Superior temporal gyrus (tissue), 1 donor: Measurements from ENCODE around the gene PILRB.
A peak's percentile ranks its signal among the peaks of the same experiment; 100 is the strongest.
"Not testable (repeated sequence)": the region's sequence is repeated elsewhere in the genome, so short reads cannot be mapped to it uniquely, and the experiment has no call there.

Experiments used
- DNase-seq: peaks from one replicate; pipeline ENCODE4 v3.0.0-alpha.2; 2016; ENCODE audit errors: extremely low spot score

The PILRB gene

DNA sequence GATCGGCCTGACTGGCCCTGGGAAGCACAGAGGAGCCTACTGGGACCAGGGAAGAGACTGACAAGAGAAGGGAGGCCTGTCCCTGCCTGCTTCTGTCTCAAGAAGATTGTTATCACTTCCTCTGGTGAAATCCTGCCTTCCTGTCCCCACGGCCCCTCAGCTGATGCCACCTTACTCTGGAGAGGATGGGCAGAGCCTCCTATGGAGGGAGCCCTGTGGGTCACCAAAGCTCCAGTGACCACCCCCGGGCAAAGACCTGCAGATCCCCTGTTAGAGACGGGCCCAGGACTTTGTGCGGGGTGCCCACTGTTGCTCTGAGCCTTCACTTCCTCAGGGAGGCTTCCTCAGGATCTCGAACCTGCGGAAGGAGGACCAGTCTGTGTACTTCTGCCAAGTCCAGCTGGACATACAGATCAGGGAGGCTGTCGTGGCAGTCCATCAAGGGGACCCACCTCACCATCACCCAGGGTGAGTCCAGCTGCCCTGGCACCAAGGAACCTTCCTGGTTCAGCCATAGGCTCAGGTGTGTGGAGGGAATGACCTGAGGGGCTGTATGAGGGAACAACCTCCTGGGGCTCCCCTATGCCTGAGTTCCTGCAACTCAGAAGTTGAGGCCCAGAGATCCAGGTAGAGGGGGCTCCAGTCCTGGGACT lies 1.4 kb upstream of the PILRB start:
- no peak for DNase-seq

DNA sequence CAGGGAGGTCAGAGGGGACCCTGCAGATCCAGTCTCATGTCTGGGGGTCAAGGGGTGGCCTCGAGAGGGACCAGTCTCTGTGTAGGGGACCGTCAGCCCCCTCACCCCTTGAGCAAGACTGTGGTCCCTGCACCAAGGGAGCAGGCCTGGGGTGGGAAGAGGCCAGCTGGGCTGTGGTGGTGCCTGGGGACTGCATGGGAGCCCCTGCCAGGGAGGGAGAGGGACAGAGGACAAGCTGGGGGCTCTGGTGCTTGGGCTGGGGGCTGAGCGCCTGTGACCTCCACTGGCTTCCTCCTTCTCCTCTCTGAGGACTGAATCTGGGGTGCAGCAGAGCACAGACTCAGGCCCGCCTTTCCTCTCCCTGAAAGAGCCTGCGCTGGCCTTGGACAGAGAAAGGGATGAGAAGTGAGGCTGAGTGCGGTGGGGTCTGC lies 771 bp upstream of the PILRB start:
- no peak for DNase-seq

DNA sequence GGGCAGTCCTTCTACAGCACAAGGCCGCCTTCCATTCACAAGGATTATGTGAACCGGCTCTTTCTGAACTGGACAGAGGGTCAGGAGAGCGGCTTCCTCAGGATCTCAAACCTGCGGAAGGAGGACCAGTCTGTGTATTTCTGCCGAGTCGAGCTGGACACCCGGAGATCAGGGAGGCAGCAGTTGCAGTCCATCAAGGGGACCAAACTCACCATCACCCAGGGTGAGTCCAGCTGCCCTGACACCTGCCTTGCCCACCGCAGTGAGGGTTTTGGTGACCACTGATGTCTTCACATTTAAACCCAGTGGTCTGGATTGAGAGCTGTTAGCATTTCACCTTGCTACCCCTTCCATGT lies 918 bp downstream of the PILRB start:
- DNase-seq = no peak

DNA sequence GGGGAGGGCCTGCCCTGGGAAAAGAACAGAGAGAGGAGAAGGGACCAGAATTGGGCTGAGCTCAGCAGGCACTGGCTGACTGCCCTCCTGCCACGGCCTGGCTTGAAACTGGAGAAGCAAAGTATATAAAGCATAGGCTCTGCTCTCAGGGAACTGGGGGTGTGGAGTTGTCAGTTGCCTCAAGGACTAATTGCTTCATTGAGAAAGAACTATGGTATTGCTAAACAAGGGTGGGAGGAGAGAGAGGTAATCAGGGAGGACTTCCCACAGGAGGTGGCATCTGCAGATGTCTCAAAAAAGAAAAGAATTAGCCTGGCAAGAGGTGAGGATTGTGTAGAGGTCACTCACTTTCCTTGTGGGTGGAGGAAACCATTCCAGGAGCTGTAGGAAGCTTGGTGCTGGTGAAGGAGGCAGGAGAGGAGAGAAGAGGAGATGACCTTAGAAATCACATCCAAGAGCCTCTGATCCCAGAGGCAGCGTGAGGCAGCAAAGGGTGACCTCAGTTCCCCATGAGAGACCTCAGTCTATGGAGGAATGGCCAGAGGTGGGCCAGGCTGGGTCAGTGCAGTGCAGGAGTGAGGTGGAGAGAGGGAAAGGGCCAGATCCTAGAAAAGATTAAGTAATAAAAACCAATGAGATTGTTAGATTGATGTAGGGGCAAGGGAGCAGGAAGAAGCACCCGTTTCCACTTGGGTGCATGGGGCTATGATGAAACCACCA lies 2.4 kb downstream of the PILRB start:
- no peak for DNase-seq

DNA sequence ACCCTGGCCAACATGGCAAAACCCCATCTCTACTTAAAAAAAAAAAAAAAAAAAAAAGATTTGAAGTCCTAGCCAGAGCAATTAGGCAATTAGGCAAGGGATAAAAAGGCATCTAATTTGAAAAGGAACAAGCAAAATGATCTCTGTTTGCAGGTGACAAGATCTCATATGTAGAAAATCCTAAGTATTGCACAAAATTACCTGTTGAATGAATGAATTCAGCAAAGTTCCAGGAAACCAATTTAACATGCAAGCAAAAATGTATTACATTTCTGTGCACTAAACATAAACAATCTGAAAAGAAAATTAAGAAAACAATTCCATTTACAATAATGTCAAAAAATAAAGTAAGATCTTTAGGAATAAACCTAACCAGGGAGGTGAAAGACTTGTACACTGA lies 5.2 kb downstream of the PILRB start:
- DNase-seq = no peak

DNA sequence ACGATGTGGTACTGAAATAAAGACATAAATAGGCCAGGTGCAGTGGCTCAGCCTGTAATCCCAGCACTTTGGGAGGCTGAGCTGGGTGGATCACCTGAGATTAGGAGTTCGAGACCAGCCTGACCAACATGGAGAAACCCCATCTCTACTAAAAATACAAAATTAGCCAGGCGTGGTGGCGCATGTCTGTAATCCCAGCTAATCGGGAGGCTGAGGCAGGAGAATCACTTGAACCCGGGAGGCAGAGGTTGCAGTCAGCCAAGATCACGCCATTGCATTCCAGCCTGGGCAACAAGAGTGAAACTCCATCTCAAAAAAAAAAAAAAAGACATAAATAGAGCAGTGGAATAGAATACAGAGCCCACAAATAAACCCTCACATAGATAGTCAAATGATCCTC lies 5.9 kb downstream of the PILRB start:
- not testable (repeated sequence) for DNase-seq

DNA sequence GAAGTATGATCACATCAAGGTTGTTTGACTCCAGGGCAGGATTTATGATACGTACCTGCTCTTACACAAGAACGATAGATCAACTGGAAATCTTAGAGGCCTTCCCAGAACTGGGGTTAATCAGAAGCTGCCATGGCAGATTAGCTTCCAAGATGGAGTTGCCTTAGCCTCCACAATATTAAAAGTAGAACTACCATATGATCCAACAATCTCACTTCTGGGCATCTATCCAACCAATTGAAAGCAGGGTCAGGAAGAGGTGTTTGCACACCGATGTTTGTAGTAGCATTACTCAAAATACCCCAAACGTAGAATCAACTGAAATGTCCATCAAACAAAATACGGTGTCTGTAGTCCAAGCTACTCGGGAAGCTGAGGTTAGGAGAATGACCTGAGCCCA lies 6.6 kb downstream of the PILRB start:
- DNase-seq = no peak

DNA sequence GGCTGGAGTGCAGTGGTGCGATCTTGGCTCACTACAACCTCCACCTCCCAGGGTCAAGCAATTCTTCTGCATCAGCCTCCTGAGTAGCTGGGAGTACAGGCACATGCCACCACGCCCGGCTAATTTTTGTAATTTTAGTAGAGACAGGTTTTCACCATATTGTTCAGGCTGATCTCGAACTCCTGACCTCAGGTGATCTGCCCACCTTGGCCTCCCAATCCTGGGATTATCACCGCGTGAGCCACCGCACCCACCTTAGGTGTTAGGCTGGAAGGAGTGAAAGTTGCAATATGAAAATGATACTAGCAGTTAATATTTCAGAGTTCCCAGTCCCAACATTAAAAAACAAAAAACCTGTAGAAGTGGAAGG lies 8.1 kb downstream of the PILRB start:
- not testable (repeated sequence) for DNase-seq

DNA sequence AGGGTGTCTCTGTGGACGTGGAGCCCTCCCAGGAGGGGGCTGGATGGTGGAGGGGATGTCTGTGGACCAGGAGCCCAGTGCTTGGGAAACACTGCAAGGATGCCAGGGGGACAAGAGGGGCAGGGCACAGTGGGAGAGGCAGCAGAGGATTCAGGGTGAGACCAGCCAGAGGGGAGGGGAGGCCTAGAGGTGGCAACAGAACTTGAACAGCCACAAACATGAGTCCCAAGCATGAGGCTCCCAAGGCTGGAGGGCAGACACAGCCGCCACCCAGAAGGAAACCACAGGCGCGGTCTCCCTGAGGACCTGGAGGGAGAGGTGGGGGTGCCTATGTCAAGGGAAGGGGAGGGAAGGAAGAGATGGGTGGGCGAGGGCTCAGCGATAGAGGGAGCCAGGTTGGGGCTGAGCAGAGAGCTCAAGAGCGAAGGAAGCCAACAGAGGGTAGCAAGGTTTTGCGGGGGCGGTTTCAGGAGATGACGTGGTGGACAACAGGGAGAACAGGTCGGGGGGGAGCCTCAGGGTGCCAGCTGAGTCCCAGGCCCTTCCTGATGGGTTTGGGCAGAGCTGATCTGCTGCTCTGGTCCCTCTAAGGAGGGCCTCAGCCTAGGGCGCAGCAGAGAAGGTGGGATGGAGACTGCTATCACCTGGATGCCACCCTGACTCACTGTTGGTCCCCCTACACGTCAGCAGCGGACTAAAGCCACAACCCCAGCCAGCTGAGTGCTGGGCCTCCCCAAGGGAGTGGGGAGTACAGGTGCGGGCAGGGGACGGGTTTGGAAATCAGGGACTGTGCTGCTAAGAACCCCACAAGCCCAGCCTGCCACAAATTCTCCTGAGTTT lies 8.7 kb downstream of the PILRB start:
- DNase-seq = no peak

DNA sequence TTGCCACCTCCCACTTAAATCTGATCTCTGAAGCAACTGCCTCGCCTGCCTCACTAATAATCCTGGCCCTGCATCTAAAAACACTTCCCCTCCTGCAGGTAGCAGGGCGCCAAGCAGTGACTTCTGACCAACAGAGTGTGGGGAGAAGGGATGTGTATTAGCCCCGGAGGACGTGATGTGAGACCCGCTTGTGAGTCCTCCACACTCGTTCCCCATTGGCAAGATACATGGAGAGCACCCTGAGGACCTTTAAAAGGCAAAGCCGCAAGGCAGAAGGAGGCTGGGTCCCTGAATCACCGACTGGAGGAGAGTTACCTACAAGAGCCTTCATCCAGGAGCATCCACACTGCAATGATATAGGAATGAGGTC lies 9.3 kb downstream of the PILRB start:
- no peak for DNase-seq

DNA sequence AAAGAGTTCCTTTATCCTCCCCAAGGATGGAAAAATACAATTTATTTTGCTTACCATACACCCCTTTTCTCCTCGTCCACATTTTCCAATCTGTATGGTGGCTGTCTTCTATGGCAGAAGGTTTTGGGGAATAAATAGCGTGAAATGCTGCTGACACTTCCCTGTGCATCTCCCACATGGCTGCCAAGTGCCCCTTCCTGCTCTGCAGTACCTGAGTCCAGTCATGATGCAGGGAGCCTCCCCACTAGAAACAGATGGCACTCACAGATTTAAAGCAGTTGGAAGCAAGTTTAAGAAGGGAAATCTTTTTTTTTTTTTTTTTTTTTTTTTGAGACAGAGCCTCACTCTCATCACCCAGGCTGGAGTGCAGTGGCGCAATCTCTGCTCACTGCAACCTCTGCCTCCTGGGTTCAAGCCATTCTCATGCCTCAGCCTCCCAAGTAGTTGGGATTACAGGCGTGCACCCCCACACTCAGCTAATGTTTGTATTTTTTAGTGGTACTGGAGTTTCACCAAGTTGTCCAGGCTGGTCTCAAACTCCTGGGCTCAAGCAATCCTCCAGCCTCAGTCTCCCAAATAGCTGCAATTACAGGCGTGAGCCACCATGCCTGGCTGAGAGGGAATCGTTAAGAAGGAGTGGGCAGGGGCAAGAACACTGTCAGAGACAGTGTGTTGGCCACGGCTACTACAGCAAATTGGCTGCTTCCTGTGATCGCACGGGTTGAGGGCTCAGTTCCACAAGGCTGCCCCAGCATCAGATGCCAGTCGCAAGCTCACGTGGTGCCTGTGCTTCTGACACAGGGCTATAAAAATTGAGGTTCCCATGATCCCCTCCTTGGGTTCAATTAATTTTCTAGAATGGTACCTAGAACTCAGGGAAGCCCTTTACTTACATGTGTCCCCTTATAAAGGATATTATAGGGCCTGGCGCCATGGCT lies 10.0 kb downstream of the PILRB start:
- no peak for DNase-seq

DNA sequence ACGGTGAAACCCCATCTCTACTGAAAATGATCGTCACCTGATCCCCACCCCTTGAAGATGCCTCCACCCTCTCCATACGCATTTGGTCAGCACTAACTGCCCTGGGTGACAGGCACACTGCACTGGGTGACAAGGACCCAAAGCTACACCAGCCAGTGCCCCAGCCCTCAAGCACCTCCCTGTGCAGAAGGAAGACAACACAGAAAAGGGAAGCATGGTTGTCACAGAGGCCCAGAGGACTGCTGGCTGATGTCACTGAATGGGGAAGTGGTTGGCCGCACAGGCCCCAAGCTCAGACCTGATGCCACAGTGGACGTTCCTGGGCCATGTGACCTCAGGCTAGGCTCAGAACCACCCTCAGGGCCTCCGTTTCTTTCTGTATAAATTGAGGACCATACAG lies 11.2 kb downstream of the PILRB start:
- peak; percentile 31 for DNase-seq

DNA sequence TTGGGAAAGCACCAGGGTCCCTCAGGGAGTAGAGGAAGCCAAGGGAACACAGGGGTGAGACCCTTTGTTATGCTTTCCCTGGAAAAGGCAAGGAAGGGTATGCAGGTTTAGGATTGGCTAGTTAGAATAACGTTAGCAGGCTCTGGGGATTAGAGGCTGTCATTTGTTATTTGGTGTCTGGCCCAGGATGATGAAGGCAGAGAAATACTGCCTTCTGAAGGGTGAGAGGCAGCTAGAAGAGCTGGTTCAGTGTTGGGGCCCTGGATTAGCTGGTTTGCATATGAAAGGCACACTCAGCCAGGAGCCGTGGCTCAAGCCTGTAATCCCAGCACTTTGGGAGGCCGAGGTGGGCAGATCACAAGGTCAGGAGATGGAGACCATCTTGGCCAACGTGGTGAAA lies 12.4 kb downstream of the PILRB start:
- no peak for DNase-seq

DNA sequence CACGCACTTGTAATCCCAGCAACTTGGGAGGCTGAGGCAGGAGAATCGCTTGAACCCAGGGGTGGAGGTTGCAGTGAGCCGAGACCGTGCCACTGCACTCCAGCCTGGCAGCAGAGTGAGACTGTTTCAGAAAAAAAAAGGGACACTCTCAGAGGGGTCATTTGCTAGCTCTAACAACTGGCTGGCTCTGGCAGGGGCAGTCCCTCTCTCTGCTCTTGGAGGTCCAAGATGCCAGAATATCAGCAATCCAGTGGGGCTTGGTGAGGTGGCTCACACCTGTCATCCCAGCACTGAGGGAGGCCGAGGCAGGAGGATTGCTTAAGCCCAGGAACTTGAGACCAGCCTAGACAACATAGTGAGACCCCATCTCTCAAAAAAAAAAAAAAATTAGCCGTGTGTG lies 12.8 kb downstream of the PILRB start:
- DNase-seq = no peak

DNA sequence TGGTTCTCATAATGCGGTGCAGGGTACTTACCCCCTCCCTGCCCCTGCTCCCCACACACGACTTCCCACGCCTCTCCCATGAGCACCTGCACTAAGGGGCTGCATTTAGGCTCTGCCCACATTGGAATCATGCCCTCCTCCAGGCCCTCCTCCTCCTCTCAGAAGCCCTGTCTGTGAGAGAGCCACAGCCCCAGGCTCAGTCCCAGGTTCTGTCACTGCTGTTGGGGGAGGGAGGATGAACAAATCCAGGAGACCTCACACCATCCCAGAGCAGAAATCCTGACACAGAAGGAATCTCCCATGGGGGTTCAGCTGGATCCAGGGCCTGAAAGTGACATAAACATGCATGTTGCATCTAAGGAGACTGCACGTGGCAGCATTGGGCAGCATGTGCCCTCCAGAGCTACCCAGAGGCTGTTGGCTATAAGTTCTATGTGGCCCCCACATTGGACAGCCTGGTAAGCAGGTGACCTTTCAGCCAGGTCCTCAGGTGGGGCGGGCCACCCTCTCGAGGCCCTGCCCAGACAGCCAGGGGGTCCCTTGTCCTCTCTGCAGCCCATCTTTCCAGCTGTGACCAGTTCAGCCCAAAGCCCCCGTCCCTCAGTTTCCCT lies 13.7 kb downstream of the PILRB start:
- no peak for DNase-seq

DNA sequence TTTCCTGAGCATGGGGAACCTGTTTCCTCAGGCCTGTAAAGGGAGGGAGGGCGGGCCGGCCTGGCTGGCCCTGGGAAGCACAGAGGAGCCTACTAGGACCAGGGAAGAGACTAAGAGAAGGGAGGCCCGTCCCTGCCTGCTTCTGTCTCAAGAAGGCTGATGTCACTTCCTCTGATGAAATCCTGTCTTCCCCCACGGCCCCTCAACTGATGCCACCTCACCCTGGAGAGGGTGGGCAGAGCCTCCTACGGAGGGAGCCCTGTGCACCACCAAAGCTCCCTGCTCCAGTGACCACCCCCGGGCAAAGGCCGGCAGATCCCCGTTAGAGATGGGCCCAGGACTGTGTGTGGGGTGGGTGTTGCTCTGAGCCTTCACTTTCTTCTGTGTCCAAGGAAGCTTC lies 14.3 kb downstream of the PILRB start:
- no peak for DNase-seq

DNA sequence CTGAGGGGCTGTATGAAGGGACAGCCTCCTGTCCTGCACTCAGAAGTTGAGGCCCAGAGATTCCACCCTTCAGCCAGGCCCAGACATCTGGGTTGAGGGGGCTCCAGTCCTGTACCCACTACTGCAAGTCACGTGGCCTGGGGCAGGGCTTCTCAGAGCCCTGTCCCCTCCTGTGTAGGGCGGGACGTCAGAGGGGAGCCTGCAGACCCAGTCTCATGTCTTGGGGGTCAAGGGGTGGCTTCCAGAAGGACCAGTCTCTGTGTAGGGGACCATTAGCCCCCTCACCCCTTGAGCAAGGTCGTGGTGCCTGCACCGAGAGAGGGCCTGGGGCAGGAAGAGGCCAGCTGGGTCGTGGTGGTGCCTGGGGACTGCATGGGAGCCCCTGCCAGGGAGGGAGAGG lies 14.8 kb downstream of the PILRB start:
- DNase-seq = no peak

DNA sequence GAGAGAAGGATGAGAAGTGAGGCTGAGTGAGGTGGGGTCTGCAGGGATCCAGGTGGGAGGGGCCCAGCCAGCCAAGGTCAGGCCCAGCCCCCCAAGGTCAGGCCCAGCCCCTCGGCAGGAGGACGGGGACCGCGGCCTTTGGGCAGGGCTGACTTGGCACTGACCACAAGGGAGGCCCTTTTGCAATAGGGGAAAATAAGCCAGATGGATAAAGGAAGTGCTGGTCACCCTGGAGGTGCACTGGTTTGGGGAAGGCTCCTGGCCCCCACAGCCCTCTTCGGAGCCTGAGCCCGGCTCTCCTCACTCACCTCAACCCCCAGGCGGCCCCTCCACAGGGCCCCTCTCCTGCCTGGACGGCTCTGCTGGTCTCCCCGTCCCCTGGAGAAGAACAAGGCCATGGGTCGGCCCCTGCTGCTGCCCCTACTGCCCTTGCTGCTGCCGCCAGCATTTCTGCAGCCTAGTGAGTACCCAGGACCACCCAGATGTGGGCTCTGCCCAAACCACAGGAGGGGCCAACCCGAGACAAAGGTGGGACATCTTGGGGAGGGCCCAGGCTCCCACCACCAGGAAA lies 15.4 kb downstream of the PILRB start, which contains the start of gene PILRA:
Gene PILRA, plus strand, starts transcription at position 227 of the 571 bp plus-strand sequence. Its CDS starts 170 bp downstream, at position 397.
- DNase-seq = no peak

DNA sequence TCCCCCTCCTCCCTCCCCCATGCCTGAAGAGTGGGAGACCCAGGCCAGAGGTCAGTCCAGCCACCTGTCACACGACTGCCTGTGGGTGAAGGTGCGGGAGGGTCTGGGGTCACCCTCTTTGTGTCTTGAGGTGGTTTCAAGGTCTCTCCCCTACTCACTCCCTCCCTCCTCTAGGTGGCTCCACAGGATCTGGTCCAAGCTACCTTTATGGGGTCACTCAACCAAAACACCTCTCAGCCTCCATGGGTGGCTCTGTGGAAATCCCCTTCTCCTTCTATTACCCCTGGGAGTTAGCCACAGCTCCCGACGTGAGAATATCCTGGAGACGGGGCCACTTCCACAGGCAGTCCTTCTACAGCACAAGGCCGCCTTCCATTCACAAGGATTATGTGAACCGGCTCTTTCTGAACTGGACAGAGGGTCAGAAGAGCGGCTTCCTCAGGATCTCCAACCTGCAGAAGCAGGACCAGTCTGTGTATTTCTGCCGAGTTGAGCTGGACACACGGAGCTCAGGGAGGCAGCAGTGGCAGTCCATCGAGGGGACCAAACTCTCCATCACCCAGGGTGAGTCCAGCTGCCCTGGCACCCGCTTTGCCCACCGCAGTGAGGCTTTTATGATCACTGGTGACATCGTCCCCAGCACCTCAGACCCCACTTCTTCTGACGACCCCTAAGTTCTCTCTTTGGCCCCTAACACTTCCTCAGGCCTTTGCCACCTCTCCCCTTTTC lies 16.1 kb downstream of the PILRB start:
- not testable (repeated sequence) for DNase-seq

DNA sequence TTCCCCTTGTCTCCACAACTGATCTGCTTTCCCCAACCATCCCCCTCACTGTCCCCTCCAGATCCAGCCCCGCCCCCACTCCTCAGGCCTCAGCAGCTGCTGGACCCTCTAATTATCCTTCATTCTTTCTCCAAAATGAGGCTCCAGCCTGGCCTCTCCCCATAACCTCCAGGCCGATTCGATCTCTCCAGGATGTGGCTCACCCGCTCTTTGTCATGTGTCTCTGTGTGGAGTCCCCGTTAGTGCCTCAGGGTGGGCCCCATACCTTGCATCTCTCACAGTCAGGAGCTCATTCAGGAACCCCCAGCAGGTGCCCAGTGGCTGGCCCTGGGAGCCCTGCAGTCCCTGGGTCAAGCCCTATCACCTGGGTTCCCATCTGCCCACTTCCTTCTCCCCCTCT lies 16.7 kb downstream of the PILRB start:
- no peak for DNase-seq
